ENCODE measurements around the gene CLEC12A. TPM values are rescaled to one million over a fixed set of nuclear protein-coding genes. Genes with fewer than 3 reads are reported as not detected.

CLEC12A gene
- total RNA-seq, result not detected in 2 replicates

DNA sequence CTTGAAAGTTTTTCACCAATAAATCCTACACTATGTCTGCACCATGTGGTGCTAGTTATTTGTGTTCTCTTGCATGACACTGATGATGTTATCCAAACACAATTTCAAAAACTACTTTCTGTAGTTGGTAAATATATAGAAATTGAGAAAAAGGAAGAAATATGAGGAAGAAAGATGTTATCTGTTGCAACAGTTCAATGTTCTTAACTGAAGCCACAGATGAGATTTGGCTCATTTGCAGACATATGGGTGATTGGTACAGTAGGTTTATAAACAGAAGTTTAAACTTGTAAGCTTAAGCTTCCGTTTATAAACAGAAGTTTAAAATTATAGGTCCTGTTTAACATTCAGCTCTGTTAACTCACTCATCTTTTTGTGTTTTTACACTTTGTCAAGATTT, at the start of gene CLEC12A:
CLEC12A (plus strand) TSS at position 229 of the 400 bp plus-strand sequence. CDS start 188 bp downstream, outside the sequence.

DNA sequence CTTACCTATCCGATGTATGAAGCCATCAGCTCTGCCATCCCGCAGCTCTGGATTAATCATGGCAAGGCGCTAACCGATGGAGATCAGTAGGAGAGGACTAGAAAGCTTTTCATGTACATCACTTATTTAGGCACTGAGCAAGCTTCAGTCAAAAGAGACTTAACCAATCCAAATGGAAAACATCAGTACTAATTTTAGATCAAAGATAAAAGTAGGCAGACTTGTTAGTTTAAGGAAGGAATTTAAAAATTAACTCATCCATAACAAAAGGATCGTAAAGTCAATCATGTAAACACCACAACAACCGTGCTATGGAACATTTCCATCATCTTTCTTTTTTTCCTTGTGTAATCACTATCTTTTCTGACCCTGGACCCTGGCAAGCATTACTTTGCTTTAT, 38.9 kb upstream of the CLEC12A start, which contains the start of gene CLEC2A:
CLEC2A (minus strand) TSS at position 101 of the 400 bp plus-strand sequence; CDS start at position 60, 41 bp downstream.

DNA sequence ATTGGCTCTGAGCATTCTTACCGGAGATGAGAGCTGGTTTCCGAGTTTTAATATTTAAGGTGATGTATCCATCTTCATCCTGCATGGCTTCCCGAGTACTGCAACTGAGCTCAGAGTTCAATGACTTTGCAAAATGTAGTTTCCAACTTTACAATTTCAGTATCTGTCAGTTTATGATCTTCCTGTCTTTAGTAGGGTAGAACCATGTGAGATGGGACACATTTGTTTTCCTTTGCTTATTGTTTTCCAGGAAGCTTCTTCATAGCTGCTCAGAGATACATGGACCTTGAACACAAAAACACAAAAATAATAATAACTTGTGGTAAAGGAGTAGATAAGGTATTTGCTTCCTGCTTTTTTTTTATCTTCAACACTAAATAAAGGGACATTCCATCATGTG, 27.8 kb downstream of the CLEC12A start, which contains the start of gene CLEC1B:
CLEC1B (minus strand) TSS at position 106 of the 400 bp plus-strand sequence; CDS start at position 85, 21 bp downstream.

DNA sequence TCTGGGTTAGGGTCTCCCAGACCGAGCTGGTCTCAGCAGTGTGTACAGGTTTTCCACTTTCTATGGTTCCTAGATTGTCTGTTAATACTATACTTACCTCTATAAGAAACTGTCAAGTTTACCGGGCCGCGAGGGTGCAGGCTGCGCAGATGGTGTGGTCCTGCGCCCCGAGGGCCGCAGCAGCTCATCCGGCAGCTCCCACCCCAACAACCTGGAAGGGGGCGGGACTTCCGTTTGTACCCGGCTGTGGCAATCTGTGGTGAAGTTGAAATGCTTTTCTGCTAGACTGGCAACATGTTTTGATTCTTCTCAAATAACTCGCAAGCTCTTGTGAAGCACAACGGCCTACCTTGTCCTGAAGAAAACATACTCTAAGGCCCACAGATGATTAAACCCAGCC, 59.2 kb downstream of the CLEC12A start, which contains the start of gene CLEC9A:
CLEC9A (plus strand) TSS at position 237 of the 400 bp plus-strand sequence. CDS start 22,006 bp downstream, outside the sequence.

Other genes starting within 250 kb of the CLEC12A start
- not detected in 2 replicates for gene CLECL1, start 238.3 kb upstream of the CLEC12A start, total RNA-seq
- not detected in 2 replicates for gene CD69, start 210.5 kb upstream of the CLEC12A start, total RNA-seq
- not detected in 2 replicates for gene KLRF1, start 143.9 kb upstream of the CLEC12A start, total RNA-seq
- gene CLEC2B, start 102.1 kb upstream of the CLEC12A start, total RNA-seq, result 1.0 and 2.5 TPM in 2 replicates
- not detected in 2 replicates for gene KLRF2, start 89.9 kb upstream of the CLEC12A start, total RNA-seq
- gene CLEC2A, start 39.0 kb upstream of the CLEC12A start, total RNA-seq, result not detected in 2 replicates
- gene CLEC1B, start 27.7 kb downstream of the CLEC12A start, total RNA-seq, result not detected in 2 replicates
- not detected in 2 replicates for gene CLEC12B, start 39.2 kb downstream of the CLEC12A start, total RNA-seq
- gene CLEC9A, start 59.3 kb downstream of the CLEC12A start, total RNA-seq, result not detected in 2 replicates
- not detected in 2 replicates for gene CLEC1A, start 127.6 kb downstream of the CLEC12A start, total RNA-seq
- not detected in 2 replicates for gene CLEC7A, start 158.8 kb downstream of the CLEC12A start, total RNA-seq
- 1.0 and 1.8 TPM in 2 replicates for gene OLR1, start 200.7 kb downstream of the CLEC12A start, total RNA-seq
- gene TMEM52B, start 207.6 kb downstream of the CLEC12A start, total RNA-seq, result 1.6 and 2.5 TPM in 2 replicates
- gene GABARAPL1, start 241.5 kb downstream of the CLEC12A start, total RNA-seq, result 24.4 and 25.1 TPM in 2 replicates